ENCODE data around the gene DOK6. TPM values are rescaled to one million over a fixed set of nuclear protein-coding genes. Genes with fewer than 3 reads are reported as not detected.

DOK6 gene
- total and polyA plus RNA-seq, 9 of the 15 experiments (the other 6 are each of a cell fraction or from before 2014, with no cell fraction given) = not detected

DNA sequence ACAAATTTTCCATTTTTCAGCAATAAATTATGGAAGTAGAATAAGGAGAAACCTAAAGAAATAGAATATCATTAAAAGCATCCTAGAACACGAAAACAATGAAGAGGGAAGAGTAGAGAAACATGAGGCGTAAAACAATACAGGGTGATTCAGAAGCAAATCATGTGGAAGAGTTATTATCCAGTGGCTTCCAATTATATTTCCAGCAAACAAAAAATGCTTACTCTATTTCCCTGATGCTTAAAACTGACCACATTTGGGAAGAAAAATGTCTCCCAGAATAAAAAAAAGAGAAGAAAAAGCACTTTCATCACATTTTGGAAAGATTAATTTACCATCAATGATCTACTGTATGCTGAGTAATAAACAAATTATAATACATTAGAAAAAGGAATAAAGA is 354.4 kb downstream of the DOK6 start:
- no peak overlapping the region for H3K27ac ChIP-seq (ENCODE audit: extremely low read depth, low read depth, low read length)
- POLR2A ChIA-PET = no interaction called here
- H3K9ac ChIP-seq (ENCODE audit: insufficient read depth in 1 of 2, low read depth in 2 of 2, low read length in 2 of 2) = no peak overlapping the region
- CTCF ChIA-PET (ENCODE audit: low intra/inter-chr PET ratio) = no interaction called here
- intact Hi-C loops (cut with micrococcal nuclease) = no loop called here
- 22% methylated on average over 2 of the region's 2 CpGs for WGBS (ENCODE audit: insufficient coverage, low coverage, missing lambda C conversion rate)
- no peaks in the 10 kb centered on the region for H4K20me1 ChIP-seq (replicated peaks; ENCODE audit: control insufficient read depth, insufficient read depth, low read length)
- no peak for ATAC-seq
- in situ Hi-C loops (cut with MboI) = no loop called here
- H3K4me1 ChIP-seq (replicated peaks in 1 of 2; ENCODE audit: control insufficient read depth in 2 of 2, insufficient read depth in 2 of 2, low read length in 2 of 2) = no peaks in the 10 kb centered on the region
- H3K27me3 ChIP-seq (ENCODE audit: control insufficient read depth in 2 of 2, insufficient read depth in 2 of 2, low read length in 2 of 2) = no peaks in the 10 kb centered on the region
- no peak overlapping the region for H3K4me3 ChIP-seq
- TF ChIP-seq SNAPC5 (CRISPR knock-in tag; IDR thresholded peaks at IDR 0.05) = no peak
- no peak for TF ChIP-seq BDP1 (IDR thresholded peaks at IDR 0.05; ENCODE audit: insufficient read depth, insufficient read length)
- no peak for TF ChIP-seq ZNF184 (CRISPR knock-in tag; IDR thresholded peaks at IDR 0.05)
- no peak for TF ChIP-seq RBM25 (IDR thresholded peaks at IDR 0.05; ENCODE audit: low read depth, low read length, severe bottlenecking)
- no peak for TF ChIP-seq ZEB2 (IDR thresholded peaks at IDR 0.05)
- TF ChIP-seq NFRKB (IDR thresholded peaks at IDR 0.05; ENCODE audit: low read depth) = no peak
- no peak for TF ChIP-seq ZNF263 (CRISPR knock-in tag; IDR thresholded peaks at IDR 0.05; ENCODE audit: borderline replicate concordance)
- no peak for TF ChIP-seq ESRRA (IDR thresholded peaks at IDR 0.05; ENCODE audit: borderline replicate concordance, low read depth)
- no peak for TF ChIP-seq NBN (IDR thresholded peaks at IDR 0.05; ENCODE audit: low read depth)
- TF ChIP-seq, protein P1, sequence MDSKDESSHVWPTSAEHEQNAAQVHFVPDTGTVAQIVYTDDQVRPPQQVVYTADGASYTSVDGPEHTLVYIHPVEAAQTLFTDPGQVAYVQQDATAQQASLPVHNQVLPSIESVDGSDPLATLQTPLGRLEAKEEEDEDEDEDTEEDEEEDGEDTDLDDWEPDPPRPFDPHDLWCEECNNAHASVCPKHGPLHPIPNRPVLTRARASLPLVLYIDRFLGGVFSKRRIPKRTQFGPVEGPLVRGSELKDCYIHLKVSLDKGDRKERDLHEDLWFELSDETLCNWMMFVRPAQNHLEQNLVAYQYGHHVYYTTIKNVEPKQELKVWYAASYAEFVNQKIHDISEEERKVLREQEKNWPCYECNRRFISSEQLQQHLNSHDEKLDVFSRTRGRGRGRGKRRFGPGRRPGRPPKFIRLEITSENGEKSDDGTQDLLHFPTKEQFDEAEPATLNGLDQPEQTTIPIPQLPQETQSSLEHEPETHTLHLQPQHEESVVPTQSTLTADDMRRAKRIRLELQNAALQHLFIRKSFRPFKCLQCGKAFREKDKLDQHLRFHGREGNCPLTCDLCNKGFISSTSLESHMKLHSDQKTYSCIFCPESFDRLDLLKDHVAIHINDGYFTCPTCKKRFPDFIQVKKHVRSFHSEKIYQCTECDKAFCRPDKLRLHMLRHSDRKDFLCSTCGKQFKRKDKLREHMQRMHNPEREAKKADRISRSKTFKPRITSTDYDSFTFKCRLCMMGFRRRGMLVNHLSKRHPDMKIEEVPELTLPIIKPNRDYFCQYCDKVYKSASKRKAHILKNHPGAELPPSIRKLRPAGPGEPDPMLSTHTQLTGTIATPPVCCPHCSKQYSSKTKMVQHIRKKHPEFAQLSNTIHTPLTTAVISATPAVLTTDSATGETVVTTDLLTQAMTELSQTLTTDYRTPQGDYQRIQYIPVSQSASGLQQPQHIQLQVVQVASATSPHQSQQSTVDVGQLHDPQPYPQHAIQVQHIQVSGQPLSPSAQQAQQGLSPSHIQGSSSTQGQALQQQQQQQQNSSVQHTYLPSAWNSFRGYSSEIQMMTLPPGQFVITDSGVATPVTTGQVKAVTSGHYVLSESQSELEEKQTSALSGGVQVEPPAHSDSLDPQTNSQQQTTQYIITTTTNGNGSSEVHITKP (IDR thresholded peaks at IDR 0.05; ENCODE audit: partially characterized antibody) = no peak
- TF ChIP-seq ZSCAN29 (IDR thresholded peaks at IDR 0.05) = no peak
- TF ChIP-seq, protein P2, sequence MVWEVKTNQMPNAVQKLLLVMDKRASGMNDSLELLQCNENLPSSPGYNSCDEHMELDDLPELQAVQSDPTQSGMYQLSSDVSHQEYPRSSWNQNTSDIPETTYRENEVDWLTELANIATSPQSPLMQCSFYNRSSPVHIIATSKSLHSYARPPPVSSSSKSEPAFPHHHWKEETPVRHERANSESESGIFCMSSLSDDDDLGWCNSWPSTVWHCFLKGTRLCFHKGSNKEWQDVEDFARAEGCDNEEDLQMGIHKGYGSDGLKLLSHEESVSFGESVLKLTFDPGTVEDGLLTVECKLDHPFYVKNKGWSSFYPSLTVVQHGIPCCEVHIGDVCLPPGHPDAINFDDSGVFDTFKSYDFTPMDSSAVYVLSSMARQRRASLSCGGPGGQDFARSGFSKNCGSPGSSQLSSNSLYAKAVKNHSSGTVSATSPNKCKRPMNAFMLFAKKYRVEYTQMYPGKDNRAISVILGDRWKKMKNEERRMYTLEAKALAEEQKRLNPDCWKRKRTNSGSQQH (CRISPR knock-in tag; IDR thresholded peaks at IDR 0.05) = no peak
- no peak for TF ChIP-seq ZNF384 (IDR thresholded peaks at IDR 0.05; ENCODE audit: low read depth, low read length)
- no peak for FAIRE-seq
- DNase-seq (ENCODE audit: extremely low read depth in 1 of 4, low spot score in 3 of 4) = no peak
- no TSS peak for BruUV-seq (replicated peaks)
- no peak overlapping the region for H3K4me2 ChIP-seq (ENCODE audit: insufficient read depth, low read length)
- H3K9me1 ChIP-seq (ENCODE audit: control insufficient read depth, insufficient read depth, low read length) = no peaks in the 10 kb centered on the region
- no peak overlapping the region for H2AFZ ChIP-seq (ENCODE audit: low read depth, low read length)
- H3K79me2 ChIP-seq (ENCODE audit: control insufficient read depth, insufficient read depth, low read length) = no peaks in the 10 kb centered on the region
- no peaks in the 10 kb centered on the region for H3K36me3 ChIP-seq (ENCODE audit: control insufficient read depth, insufficient read depth, low read length)
- no peaks in the 10 kb centered on the region for H3K9me3 ChIP-seq (replicated peaks; ENCODE audit: control insufficient read depth, insufficient read depth, low read depth, low read length)
